Natural killer cell treated with Interleukin-12 subunit alpha and Interleukin-12 subunit beta and Interleukin-15 and Interleukin-18, amount 100 ng/mL, for 72 hours (primary cell): ENCODE data around the gene CENPF. TPM values are rescaled to one million over a fixed set of nuclear protein-coding genes. Genes with fewer than 3 reads are reported as not detected.

Source experiments
- ATAC-seq, 2 donors: fragments of 150-1000 bp; cut with Tn5 transposase in 1 of 2; sonication (Bioruptor Pico), chemical (Tn5 transposase) in 1 of 2; 2 replicates each; pipeline ENCODE4 v1.10.0; 2021
- DNase-seq: peaks from one replicate; pipeline ENCODE4 v3.0.0; 2022; ENCODE audit warnings: low spot score
- H3K27ac Mint-ChIP-seq, 2 donors: 1 replicate in 1 of 2; 2 replicates in 1 of 2; pipeline ENCODE4 v1.8.0; 2022; ENCODE audit warnings: mixed read lengths in 2 of 2, mild to moderate bottlenecking in 1 of 2, moderate library complexity in 1 of 2
- H3K27me3 Mint-ChIP-seq, 2 donors: 1 replicate in 1 of 2; 2 replicates in 1 of 2; pipeline ENCODE4 v1.8.0; 2022; ENCODE audit warnings: mixed read lengths in 2 of 2
- H3K36me3 Mint-ChIP-seq: one replicate; pipeline ENCODE4 v1.8.0; 2022; ENCODE audit warnings: mixed read lengths
- H3K4me1 Mint-ChIP-seq, 2 donors: 1 replicate in 1 of 2; 2 replicates in 1 of 2; pipeline ENCODE4 v1.8.0; 2022; ENCODE audit warnings: low read depth in 2 of 2, mixed read lengths in 2 of 2, mild to moderate bottlenecking in 1 of 2
- H3K4me3 Mint-ChIP-seq: one replicate; pipeline ENCODE4 v1.8.0; 2022; ENCODE audit warnings: mixed read lengths
- H3K9me3 Mint-ChIP-seq: 2 replicates; pipeline ENCODE4 v1.8.0; 2022; ENCODE audit warnings: mixed read lengths
- total RNA-seq, 2 donors: library from RNA; stranded (reverse); gene quantifications; one replicate each; pipeline ENCODE4 v1.2.3, GENCODE V29; 2022

The CENPF gene
- total RNA-seq, 2 donors from 2014 or later: 28.7 to 56.7 TPM

DNA sequence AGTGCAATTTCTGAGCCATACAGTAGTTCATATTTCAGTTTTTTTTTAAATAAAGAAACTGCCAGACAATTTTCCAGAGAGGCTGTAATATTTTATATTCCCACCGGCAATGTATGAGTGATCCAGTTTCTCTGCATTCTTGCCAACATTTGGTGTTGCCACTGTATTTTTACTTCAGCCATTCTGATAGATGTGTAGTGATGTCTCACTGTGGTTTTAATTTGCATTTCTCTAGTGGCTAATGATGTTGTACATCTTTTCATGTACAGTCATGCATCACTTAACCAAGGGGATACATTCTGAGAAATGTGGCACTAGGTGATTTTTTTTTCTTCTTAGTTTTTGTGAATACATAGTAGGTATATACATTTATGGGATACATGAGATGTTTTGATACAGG lies 99.6 kb downstream of the CENPF start:
- peaks cover 11% of the 10 kb centered on the region for H3K9me3 Mint-ChIP-seq
- peaks cover 15% of the 10 kb centered on the region for H3K36me3 Mint-ChIP-seq
- H3K27me3 Mint-ChIP-seq: peaks cover 0 to 15% of the 10 kb centered on the region in 2 donors
- DNase-seq: no peak
- no peaks in the 10 kb centered on the region for H3K4me1 Mint-ChIP-seq
- no peak overlapping the region for H3K4me3 Mint-ChIP-seq
- no peak for ATAC-seq
- no peak overlapping the region for H3K27ac Mint-ChIP-seq

DNA sequence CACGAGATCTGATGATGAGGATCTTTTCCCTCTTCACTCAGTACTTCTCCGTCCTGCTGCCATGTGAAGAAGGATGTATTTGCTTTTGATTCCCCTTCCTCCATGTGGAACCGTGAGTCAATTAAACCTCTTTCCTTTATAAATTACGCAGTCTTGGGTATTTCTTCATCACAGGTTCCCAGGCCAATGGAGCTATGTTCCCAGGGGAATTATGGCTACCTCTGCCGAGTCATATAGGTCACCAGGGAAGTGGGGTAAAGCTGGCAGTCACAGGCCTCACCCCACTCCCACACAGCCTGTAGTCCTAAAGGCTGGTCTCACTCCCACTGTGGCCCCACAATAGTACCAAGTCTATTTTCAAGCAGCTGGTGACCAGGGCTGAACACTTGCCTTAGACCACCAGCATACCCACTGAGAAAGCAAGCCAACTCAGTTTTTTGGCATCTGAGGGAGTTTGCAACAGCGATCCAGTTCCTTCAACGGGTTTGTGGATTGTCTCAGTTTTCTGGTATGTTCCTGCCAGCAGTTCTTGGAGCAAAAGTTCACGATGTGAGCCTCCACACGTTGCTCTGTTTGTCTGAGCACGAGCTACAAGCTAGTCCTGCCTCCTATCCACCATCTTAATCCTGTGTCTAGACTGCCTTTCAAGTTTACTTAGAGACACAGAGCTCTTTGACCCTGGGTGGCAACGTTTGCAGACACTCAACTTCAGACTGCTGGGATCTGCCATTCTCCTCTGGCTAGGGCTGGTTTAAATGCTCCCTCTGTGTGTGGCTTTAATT lies 104.5 kb downstream of the CENPF start:
- no peak overlapping the region for H3K4me3 Mint-ChIP-seq
- H3K9me3 Mint-ChIP-seq: peaks cover 11% of the 10 kb centered on the region
- ATAC-seq: no peak

DNA sequence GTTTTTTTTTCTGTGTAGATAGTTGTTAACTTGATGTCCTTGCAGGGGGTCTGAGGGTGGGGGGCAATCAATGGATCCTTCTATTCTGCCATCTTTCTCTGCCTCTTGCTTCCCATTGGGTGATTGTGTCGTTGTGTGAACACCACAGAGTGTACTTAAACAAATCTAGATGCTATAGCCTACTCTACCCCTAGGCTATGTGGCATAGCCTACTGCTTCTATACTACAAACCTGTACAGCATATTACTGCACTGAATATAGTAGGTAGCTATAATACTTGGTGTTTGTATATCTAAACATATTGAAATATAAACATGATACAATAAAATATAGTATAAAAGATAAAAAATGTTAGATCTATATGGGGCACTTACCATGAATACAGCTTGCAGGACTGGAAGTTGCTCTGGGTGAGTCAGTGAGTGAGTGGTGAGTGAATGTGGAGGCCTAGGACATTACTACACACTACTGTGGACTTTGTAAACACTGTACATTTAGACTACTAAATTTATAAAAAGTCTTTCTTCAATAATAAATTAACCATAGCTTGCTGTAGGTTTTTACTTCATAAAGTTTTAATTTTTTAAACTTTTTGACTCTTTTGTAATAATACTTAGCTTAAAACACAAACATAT lies 105.4 kb downstream of the CENPF start:
- Mint-ChIP-seq H3K27ac (no peak overlapping the region), H3K4me3 (no peak overlapping the region), H3K9me3 (peaks cover 11% of the 10 kb centered on the region), H3K27me3 (peaks cover 0 to 11% of the 10 kb centered on the region in 2 donors), H3K4me1 (no peaks in the 10 kb centered on the region), H3K36me3 (peaks cover 15% of the 10 kb centered on the region)
- no peak for ATAC-seq
- DNase-seq: no peak

More for the DNA sequence above, 104.5 kb downstream of the CENPF start:
- DNase-seq: no peak
- peaks cover 0 to 11% of the 10 kb centered on the region in 2 donors for H3K27me3 Mint-ChIP-seq
- H3K36me3 Mint-ChIP-seq: peaks cover 15% of the 10 kb centered on the region
- no peak overlapping the region for H3K27ac Mint-ChIP-seq
- no peaks in the 10 kb centered on the region for H3K4me1 Mint-ChIP-seq

DNA sequence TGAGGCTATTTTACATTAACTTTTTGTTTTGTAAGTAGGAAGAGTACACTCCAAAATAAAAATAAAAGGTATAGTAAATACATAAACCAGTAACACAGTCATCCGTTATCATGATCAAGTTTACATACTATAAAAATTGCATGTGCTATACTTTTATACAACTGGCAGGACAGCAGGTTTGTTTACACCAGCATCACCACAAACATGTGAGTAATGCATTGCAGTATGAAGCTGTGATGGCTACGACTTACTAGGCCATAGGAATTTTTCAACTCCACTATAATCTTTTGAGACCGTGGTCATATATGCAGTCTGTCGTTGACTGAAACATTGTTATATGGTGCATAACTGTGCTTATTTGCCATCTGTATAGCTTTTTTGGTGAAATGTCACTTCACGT lies 106.2 kb downstream of the CENPF start:
- peaks cover 14% of the 10 kb centered on the region for H3K9me3 Mint-ChIP-seq
- H3K36me3 Mint-ChIP-seq: peaks cover 15% of the 10 kb centered on the region
- no peak for ATAC-seq
- H3K27ac Mint-ChIP-seq: no peak overlapping the region
- peaks cover 0 to 12% of the 10 kb centered on the region in 2 donors for H3K27me3 Mint-ChIP-seq
- DNase-seq: no peak
- no peaks in the 10 kb centered on the region for H3K4me1 Mint-ChIP-seq
- no peak overlapping the region for H3K4me3 Mint-ChIP-seq

DNA sequence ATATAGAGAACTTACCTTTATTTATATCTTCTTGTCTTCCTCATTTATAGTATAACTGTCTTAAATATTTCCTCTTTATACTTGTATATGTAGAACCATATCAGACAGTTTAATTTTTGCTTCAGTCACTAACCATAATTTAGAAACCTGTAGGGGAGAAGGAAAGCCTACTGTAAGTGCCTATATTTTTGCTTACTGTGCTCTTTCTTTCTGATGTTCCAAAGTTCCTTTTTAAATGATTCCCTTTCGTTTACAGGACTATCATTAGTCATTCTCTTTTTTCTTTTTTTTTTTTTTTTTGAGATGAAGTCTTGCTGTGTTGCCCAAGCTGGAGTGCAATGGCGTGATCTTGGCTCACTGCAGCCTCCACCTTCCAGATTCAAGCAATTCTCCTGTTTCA lies 109.7 kb downstream of the CENPF start:
- ATAC-seq: no peak
- H3K9me3 Mint-ChIP-seq: peaks cover 10% of the 10 kb centered on the region
- H3K27me3 Mint-ChIP-seq: peaks cover 0 to 8% of the 10 kb centered on the region in 2 donors
- DNase-seq: no peak
- no peak overlapping the region for H3K27ac Mint-ChIP-seq
- H3K4me3 Mint-ChIP-seq: no peak overlapping the region
- H3K36me3 Mint-ChIP-seq: peaks cover 10% of the 10 kb centered on the region
- H3K4me1 Mint-ChIP-seq: no peaks in the 10 kb centered on the region

Other genes starting within 250 kb of the CENPF start
- under 1 TPM; 0.05 to 0.14 TPM for gene PTPN14, start 51.6 kb upstream of the CENPF start, total RNA-seq